ENCODE results near the gene INAFM1. TPM values are rescaled to one million over a fixed set of nuclear protein-coding genes. Genes with fewer than 3 reads are reported as not detected.

The INAFM1 gene
- total RNA-seq: 2.9 TPM
- polyA plus RNA-seq: 11.1 TPM
- long read RNA-seq, donor 1: 0 reads
- long read RNA-seq, donor 2, transcript INAFM1-201 (1 exons, 1,255 nt): major isoform, 9 of 9 reads
- long read RNA-seq, donor 2, partial matches to known transcripts: 0 of 9 reads
- long read RNA-seq, donor 2, other reads (novel, unspliced or antisense): 0 of 9 reads
- long read RNA-seq, donor 3, transcript INAFM1-201 (1 exons, 1,255 nt): major isoform, 8 of 8 reads
- long read RNA-seq, donor 3, partial matches to known transcripts: 0 of 8 reads
- long read RNA-seq, donor 3, other reads (novel, unspliced or antisense): 0 of 8 reads
- long read RNA-seq, donor 4, partial matches to known transcripts: 0 of 4 reads
- long read RNA-seq, donor 4, other reads (novel, unspliced or antisense): 0 of 4 reads
- long read RNA-seq, donor 5, transcript INAFM1-201 (1 exons, 1,255 nt): major isoform, 5 of 5 reads
- long read RNA-seq, donor 5, partial matches to known transcripts: 0 of 5 reads
- long read RNA-seq, donor 5, other reads (novel, unspliced or antisense): 0 of 5 reads
- long read RNA-seq, donor 6, transcript INAFM1-201 (1 exons, 1,255 nt): major isoform, 7 of 7 reads
- long read RNA-seq, donor 6, partial matches to known transcripts: 0 of 7 reads
- long read RNA-seq, donor 6, other reads (novel, unspliced or antisense): 0 of 7 reads
- long read RNA-seq, donor 7, transcript INAFM1-201 (1 exons, 1,255 nt): major isoform, 9 of 24 reads
- long read RNA-seq, donor 7, partial matches to known transcripts: 0 of 24 reads
- long read RNA-seq, donor 7, other reads (novel, unspliced or antisense): 15 of 24 reads
- long read RNA-seq, donor 8, partial matches to known transcripts: 0 of 1 reads
- long read RNA-seq, donor 8, other reads (novel, unspliced or antisense): 0 of 1 reads
- long read RNA-seq, donor 9, partial matches to known transcripts: 0 of 4 reads
- long read RNA-seq, donor 9, other reads (novel, unspliced or antisense): 0 of 4 reads
- long read RNA-seq, donor 10, transcript INAFM1-201 (1 exons, 1,255 nt): major isoform, 5 of 5 reads
- long read RNA-seq, donor 10, partial matches to known transcripts: 0 of 5 reads
- long read RNA-seq, donor 10, other reads (novel, unspliced or antisense): 0 of 5 reads

GRCh38 chr19:47274071-47274890 is at the start of gene INAFM1:
Gene INAFM1, plus strand, starts transcription at chr19:47274885. Its CDS starts 35 bp downstream, at chr19:47274920.
- H3K36me3 ChIP-seq (ENCODE audit: control insufficient read depth in 2 of 2, insufficient read depth in 2 of 2, low read length in 1 of 2): peaks cover 19 to 22% of the 10 kb centered on the region in 2 donors
- H3K9me3 ChIP-seq (ENCODE audit: control insufficient read depth in 2 of 2, insufficient read depth in 1 of 2, low read length in 1 of 2): no peaks in the 10 kb centered on the region
- H3K4me3 ChIP-seq (ENCODE audit: low read length in 2 of 2): peak within 1 kb of the TSS; percentile 64 to 81
- under 1% methylated on average over 72 of the region's 72 CpGs for WGBS
- peaks cover 0 to 4% of the 10 kb centered on the region in 2 donors for H3K27me3 ChIP-seq (ENCODE audit: control insufficient read depth in 2 of 2, insufficient read depth in 1 of 2, low read length in 1 of 2)
- peak; percentile 77 to 95 (median 87) for DNase-seq (ENCODE audit: low read depth in 6 of 9, low spot score in 9 of 9)
- peaks cover 17 to 25% of the 10 kb centered on the region in 2 donors for H3K4me1 ChIP-seq (ENCODE audit: control insufficient read depth in 2 of 2, insufficient read depth in 2 of 2, low read length in 2 of 2)
- H3K27ac ChIP-seq (ENCODE audit: low read depth in 1 of 2, low read length in 1 of 2): peak within 1 kb of the TSS; percentile 99

GRCh38 chr19:47225746-47226425 is 48.8 kb upstream of the INAFM1 start:
- Histone ChIP-seq H3K9me3 (ENCODE audit: control insufficient read depth in 2 of 2, insufficient read depth in 1 of 2, low read length in 1 of 2) (peaks cover 0 to 4% of the 10 kb centered on the region in 2 donors), H3K4me3 (ENCODE audit: low read length in 2 of 2) (peak overlapping the region; percentile 30 to 93), H3K27me3 (ENCODE audit: control insufficient read depth in 2 of 2, insufficient read depth in 1 of 2, low read length in 1 of 2) (peaks cover 5 to 47% of the 10 kb centered on the region in 2 donors), H3K4me1 (ENCODE audit: control insufficient read depth in 2 of 2, insufficient read depth in 2 of 2, low read length in 2 of 2) (peaks cover 31 to 49% of the 10 kb centered on the region in 2 donors), H3K36me3 (ENCODE audit: control insufficient read depth in 2 of 2, insufficient read depth in 2 of 2, low read length in 1 of 2) (peaks cover 6 to 19% of the 10 kb centered on the region in 2 donors), H3K27ac (ENCODE audit: low read depth in 1 of 2, low read length in 1 of 2) (peak overlapping the region; percentile 84 to 94)
- 2% methylated on average over 59 of the region's 59 CpGs for WGBS
- peak in 5 of 9 donors; percentile 79 to 90 (median 82) for DNase-seq (ENCODE audit: low read depth in 6 of 9, low spot score in 9 of 9)

- peaks cover 3 to 11% of the 10 kb centered on the region in 2 donors for H3K36me3 ChIP-seq (ENCODE audit: control insufficient read depth in 2 of 2, insufficient read depth in 2 of 2, low read length in 1 of 2)
- peak in 3 of 9 donors; percentile 73 to 83 (median 76) for DNase-seq (ENCODE audit: low read depth in 6 of 9, low spot score in 9 of 9)
- H3K27ac ChIP-seq (ENCODE audit: low read depth in 1 of 2, low read length in 1 of 2): peak overlapping the region; percentile 84 to 94
- H3K4me3 ChIP-seq (ENCODE audit: low read length in 2 of 2): peak overlapping the region; percentile 30 to 93
- H3K9me3 ChIP-seq (ENCODE audit: control insufficient read depth in 2 of 2, insufficient read depth in 1 of 2, low read length in 1 of 2): peaks cover 0 to 4% of the 10 kb centered on the region in 2 donors
- 2% methylated on average over 56 of the region's 56 CpGs for WGBS
- peaks cover 5 to 51% of the 10 kb centered on the region in 2 donors for H3K27me3 ChIP-seq (ENCODE audit: control insufficient read depth in 2 of 2, insufficient read depth in 1 of 2, low read length in 1 of 2)
- peaks cover 35 to 55% of the 10 kb centered on the region in 2 donors for H3K4me1 ChIP-seq (ENCODE audit: control insufficient read depth in 2 of 2, insufficient read depth in 2 of 2, low read length in 2 of 2)
Measured at GRCh38 chr19:47226426-47227351, 48.0 kb upstream of the INAFM1 start.

GRCh38 chr19:47227352-47228167 is 47.1 kb upstream of the INAFM1 start:
- Histone ChIP-seq H3K4me1 (ENCODE audit: control insufficient read depth in 2 of 2, insufficient read depth in 2 of 2, low read length in 2 of 2) (peaks cover 39 to 63% of the 10 kb centered on the region in 2 donors), H3K4me3 (ENCODE audit: low read length in 2 of 2) (peak overlapping the region; percentile 37 to 93), H3K27ac (ENCODE audit: low read depth in 1 of 2, low read length in 1 of 2) (peak overlapping the region; percentile 84 to 94), H3K9me3 (ENCODE audit: control insufficient read depth in 2 of 2, insufficient read depth in 1 of 2, low read length in 1 of 2) (peaks cover 0 to 4% of the 10 kb centered on the region in 2 donors), H3K27me3 (ENCODE audit: control insufficient read depth in 2 of 2, insufficient read depth in 1 of 2, low read length in 1 of 2) (peaks cover 5 to 59% of the 10 kb centered on the region in 2 donors), H3K36me3 (ENCODE audit: control insufficient read depth in 2 of 2, insufficient read depth in 2 of 2, low read length in 1 of 2) (peaks cover 0 to 5% of the 10 kb centered on the region in 2 donors)
- peak in 1 of 9 donors; percentile 50 for DNase-seq (ENCODE audit: low read depth in 6 of 9, low spot score in 9 of 9)
- 3% methylated on average over 27 of the region's 27 CpGs for WGBS

GRCh38 chr19:47228168-47228936 is 46.3 kb upstream of the INAFM1 start:
- H3K4me3 ChIP-seq (ENCODE audit: low read length in 2 of 2): peak overlapping the region; percentile 56 to 93
- WGBS: 6% methylated on average over 50 of the region's 50 CpGs
- peak in 1 of 9 donors; percentile 52 for DNase-seq (ENCODE audit: low read depth in 6 of 9, low spot score in 9 of 9)
- peaks cover 0 to 5% of the 10 kb centered on the region in 2 donors for H3K36me3 ChIP-seq (ENCODE audit: control insufficient read depth in 2 of 2, insufficient read depth in 2 of 2, low read length in 1 of 2)
- H3K27ac ChIP-seq (ENCODE audit: low read depth in 1 of 2, low read length in 1 of 2): peak overlapping the region; percentile 37 to 57
- H3K4me1 ChIP-seq (ENCODE audit: control insufficient read depth in 2 of 2, insufficient read depth in 2 of 2, low read length in 2 of 2): peaks cover 42 to 68% of the 10 kb centered on the region in 2 donors
- peaks cover 5 to 66% of the 10 kb centered on the region in 2 donors for H3K27me3 ChIP-seq (ENCODE audit: control insufficient read depth in 2 of 2, insufficient read depth in 1 of 2, low read length in 1 of 2)
- H3K9me3 ChIP-seq (ENCODE audit: control insufficient read depth in 2 of 2, insufficient read depth in 1 of 2, low read length in 1 of 2): peaks cover 0 to 4% of the 10 kb centered on the region in 2 donors

- H3K27me3 ChIP-seq (ENCODE audit: control insufficient read depth in 2 of 2, insufficient read depth in 1 of 2, low read length in 1 of 2): peaks cover 5 to 72% of the 10 kb centered on the region in 2 donors
- peak overlapping the region; percentile 9 to 61 for H3K27ac ChIP-seq (ENCODE audit: low read depth in 1 of 2, low read length in 1 of 2)
- H3K4me3 ChIP-seq (ENCODE audit: low read length in 2 of 2): peak overlapping the region; percentile 56 to 93
- H3K4me1 ChIP-seq (ENCODE audit: control insufficient read depth in 2 of 2, insufficient read depth in 2 of 2, low read length in 2 of 2): peaks cover 42 to 68% of the 10 kb centered on the region in 2 donors
- WGBS: 25% methylated on average over 10 of the region's 10 CpGs
- no peaks in the 10 kb centered on the region for H3K36me3 ChIP-seq (ENCODE audit: control insufficient read depth in 2 of 2, insufficient read depth in 2 of 2, low read length in 1 of 2)
- peaks cover 0 to 4% of the 10 kb centered on the region in 2 donors for H3K9me3 ChIP-seq (ENCODE audit: control insufficient read depth in 2 of 2, insufficient read depth in 1 of 2, low read length in 1 of 2)
- DNase-seq (ENCODE audit: low read depth in 6 of 9, low spot score in 9 of 9): peak in 2 of 9 donors; percentile 45 to 59
Measured at GRCh38 chr19:47228937-47229675, 45.6 kb upstream of the INAFM1 start.

All from thymus (tissue), 14 donors.